GM06990 (cell line): ENCODE results near the gene MB21D2.

Source experiments
- DNase-seq: peaks from one replicate; pipeline ENCODE4 v3.0.0-alpha.2; 2011; ENCODE audit not compliant: insufficient read length; ENCODE audit errors: extremely low read depth
- H3K27me3 ChIP-seq: replicated peaks from 2 replicates; pipeline ENCODE4 v1.6.0; 2011; ENCODE audit warnings: low read length; ENCODE audit not compliant: control insufficient read depth, insufficient read depth
- H3K36me3 ChIP-seq: 2 replicates; pipeline ENCODE4 v1.5.1; 2011; ENCODE audit warnings: low read length; ENCODE audit not compliant: control insufficient read depth, insufficient read depth
- H3K4me3 ChIP-seq: replicated peaks from 2 replicates; pipeline ENCODE4 v1.5.1; 2011; ENCODE audit warnings: low read depth, mild to moderate bottlenecking, control low read depth, low read length
- CTCF ChIP-seq: IDR thresholded peaks from 2 replicates; pipeline ENCODE4 v1.5.1; 2011; ENCODE audit warnings: low read length, control low read depth, mild to moderate bottlenecking, inconsistent platforms; ENCODE audit not compliant: insufficient read depth, poor library complexity, severe bottlenecking

MB21D2 gene

GRCh38 chr3:192933779-192934460 is 16.3 kb upstream of the MB21D2 start:
- H3K4me3 ChIP-seq, result no peak overlapping the region
- DNase-seq, result no peak
- no peak for TF ChIP-seq CTCF

GRCh38 chr3:192933259-192933658 is 15.6 kb upstream of the MB21D2 start:
- Histone ChIP-seq H3K4me3 (no peak overlapping the region), H3K27me3 (no peaks in the 10 kb centered on the region), H3K36me3 (no peaks in the 10 kb centered on the region)
- TF ChIP-seq CTCF, result no peak
- no peak for DNase-seq

More at GRCh38 chr3:192933779-192934460, 16.3 kb upstream of the MB21D2 start:
- Histone ChIP-seq H3K36me3 (no peaks in the 10 kb centered on the region), H3K27me3 (no peaks in the 10 kb centered on the region)

GRCh38 chr3:192931825-192932224 is 14.2 kb upstream of the MB21D2 start:
- DNase-seq, result no peak
- H3K4me3 ChIP-seq, result no peak overlapping the region
- no peak for TF ChIP-seq CTCF
- H3K36me3 ChIP-seq, result no peaks in the 10 kb centered on the region
- H3K27me3 ChIP-seq, result no peaks in the 10 kb centered on the region

- DNase-seq, result no peak
- no peaks in the 10 kb centered on the region for H3K27me3 ChIP-seq
- TF ChIP-seq CTCF, result no peak
- no peak overlapping the region for H3K4me3 ChIP-seq
- no peaks in the 10 kb centered on the region for H3K36me3 ChIP-seq
These were observed 12.9 kb upstream of the MB21D2 start for GRCh38 chr3:192930577-192930976.

GRCh38 chr3:192929755-192930547 is 12.3 kb upstream of the MB21D2 start:
- TF ChIP-seq CTCF, result no peak
- no peaks in the 10 kb centered on the region for H3K27me3 ChIP-seq
- H3K4me3 ChIP-seq, result no peak overlapping the region
- no peak for DNase-seq
- H3K36me3 ChIP-seq, result no peaks in the 10 kb centered on the region
